Stimulated activated CD8-positive, alpha-beta memory T cell treated with anti-CD3 and anti-CD28 coated beads, Interleukin-15, amount 100 ng/mL, for 48 hours (primary cell): ENCODE measurements around the gene XRCC5.
"Not testable (repeated sequence)": the region's sequence is repeated elsewhere in the genome, so short reads cannot be mapped to it uniquely, and the experiment has no call there.

Experiments used
- DNase-seq, 2 donors: peaks; one replicate each; pipeline ENCODE4 v3.0.0-alpha.2; 2020; ENCODE audit warnings: low read depth in 2 of 2

XRCC5 gene

GRCh38 chr2:216117561-216118340 is 8.6 kb downstream of the XRCC5 start:
- DNase-seq, result no peak

GRCh38 chr2:216118474-216118873 is 9.3 kb downstream of the XRCC5 start:
- DNase-seq, result no peak

- DNase-seq, result no peak
Observed at GRCh38 chr2:216119146-216119545, 10.0 kb downstream of the XRCC5 start.

- no peak for DNase-seq
Observed at GRCh38 chr2:216119986-216120385, 10.8 kb downstream of the XRCC5 start.

GRCh38 chr2:216121255-216121654 is 12.1 kb downstream of the XRCC5 start:
- no peak for DNase-seq

GRCh38 chr2:216126943-216127342 is 17.8 kb downstream of the XRCC5 start:
- no peak for DNase-seq

GRCh38 chr2:216130346-216130971 is 21.3 kb downstream of the XRCC5 start:
- DNase-seq, result no peak

- DNase-seq, result no peak
Observed at GRCh38 chr2:216131175-216131926, 22.2 kb downstream of the XRCC5 start.

- no peak for DNase-seq
Observed at GRCh38 chr2:216132585-216132984, 23.4 kb downstream of the XRCC5 start.

GRCh38 chr2:216133397-216133796 is 24.2 kb downstream of the XRCC5 start:
- no peak for DNase-seq

- DNase-seq, result no peak
Observed at GRCh38 chr2:216134958-216135541, 25.9 kb downstream of the XRCC5 start.

GRCh38 chr2:216139884-216140283 is 30.7 kb downstream of the XRCC5 start:
- no peak for DNase-seq

GRCh38 chr2:216141516-216141915 is 32.4 kb downstream of the XRCC5 start:
- not testable (repeated sequence) for DNase-seq

GRCh38 chr2:216142540-216142939 is 33.4 kb downstream of the XRCC5 start:
- peak in 1 of 2 donors; percentile 8 for DNase-seq

- no peak for DNase-seq
Observed at GRCh38 chr2:216144372-216144771, 35.2 kb downstream of the XRCC5 start.

GRCh38 chr2:216144857-216145256 is 35.7 kb downstream of the XRCC5 start:
- no peak for DNase-seq

GRCh38 chr2:216146573-216146972 is 37.4 kb downstream of the XRCC5 start:
- no peak for DNase-seq

- no peak for DNase-seq
Observed at GRCh38 chr2:216147172-216148131, 38.3 kb downstream of the XRCC5 start.

- no peak for DNase-seq
Observed at GRCh38 chr2:216148983-216149382, 39.8 kb downstream of the XRCC5 start.

- no peak for DNase-seq
Observed at GRCh38 chr2:216149741-216150140, 40.6 kb downstream of the XRCC5 start.
